ENCODE data around the gene SPTBN2.
A peak's percentile ranks its signal among the peaks of the same experiment; 100 is the strongest.

The SPTBN2 gene

DNA sequence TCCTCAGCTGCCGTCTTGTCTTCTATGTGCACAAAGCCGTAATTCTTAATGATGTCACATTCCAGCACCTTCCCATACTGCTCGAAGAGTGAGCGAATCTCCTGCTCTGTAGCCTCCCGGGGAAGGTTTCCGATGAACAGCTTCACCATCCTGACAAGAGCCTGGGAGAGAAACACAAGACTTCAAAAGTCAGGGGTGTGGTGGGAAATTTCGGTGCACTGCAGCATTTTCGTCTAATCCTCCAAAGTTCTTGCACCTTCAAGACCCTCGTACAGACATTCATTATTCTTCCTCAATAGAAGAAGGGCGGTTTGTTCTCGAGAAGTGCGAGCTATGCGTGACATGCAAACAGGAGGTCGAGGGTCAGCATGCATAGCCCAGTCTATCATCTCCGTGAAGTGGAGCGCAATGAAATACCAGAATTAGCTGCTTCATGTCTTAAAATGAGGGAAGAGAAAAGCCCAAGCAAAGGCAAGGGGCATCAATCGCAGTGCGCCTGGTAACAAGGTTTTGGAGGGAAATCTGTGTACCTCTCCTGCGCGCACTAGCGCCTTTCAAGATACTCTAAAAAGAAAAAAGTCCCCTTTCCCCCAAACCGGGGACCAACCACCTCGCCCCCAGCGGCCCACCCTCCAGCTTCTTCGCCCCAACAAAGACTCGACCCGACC lies 52.0 kb downstream of the SPTBN2 start:
- peak; percentile 10 for DNase-seq (ENCODE audit: low read depth)
- TF ChIP-seq, protein P1, sequence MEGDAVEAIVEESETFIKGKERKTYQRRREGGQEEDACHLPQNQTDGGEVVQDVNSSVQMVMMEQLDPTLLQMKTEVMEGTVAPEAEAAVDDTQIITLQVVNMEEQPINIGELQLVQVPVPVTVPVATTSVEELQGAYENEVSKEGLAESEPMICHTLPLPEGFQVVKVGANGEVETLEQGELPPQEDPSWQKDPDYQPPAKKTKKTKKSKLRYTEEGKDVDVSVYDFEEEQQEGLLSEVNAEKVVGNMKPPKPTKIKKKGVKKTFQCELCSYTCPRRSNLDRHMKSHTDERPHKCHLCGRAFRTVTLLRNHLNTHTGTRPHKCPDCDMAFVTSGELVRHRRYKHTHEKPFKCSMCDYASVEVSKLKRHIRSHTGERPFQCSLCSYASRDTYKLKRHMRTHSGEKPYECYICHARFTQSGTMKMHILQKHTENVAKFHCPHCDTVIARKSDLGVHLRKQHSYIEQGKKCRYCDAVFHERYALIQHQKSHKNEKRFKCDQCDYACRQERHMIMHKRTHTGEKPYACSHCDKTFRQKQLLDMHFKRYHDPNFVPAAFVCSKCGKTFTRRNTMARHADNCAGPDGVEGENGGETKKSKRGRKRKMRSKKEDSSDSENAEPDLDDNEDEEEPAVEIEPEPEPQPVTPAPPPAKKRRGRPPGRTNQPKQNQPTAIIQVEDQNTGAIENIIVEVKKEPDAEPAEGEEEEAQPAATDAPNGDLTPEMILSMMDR (IDR thresholded peaks at IDR 0.05; ENCODE audit: low read length, missing control alignments) = no peak
- peak overlapping the region; percentile 81 for H3K4me3 ChIP-seq (replicated peaks; ENCODE audit: low read depth, low read length)

DNA sequence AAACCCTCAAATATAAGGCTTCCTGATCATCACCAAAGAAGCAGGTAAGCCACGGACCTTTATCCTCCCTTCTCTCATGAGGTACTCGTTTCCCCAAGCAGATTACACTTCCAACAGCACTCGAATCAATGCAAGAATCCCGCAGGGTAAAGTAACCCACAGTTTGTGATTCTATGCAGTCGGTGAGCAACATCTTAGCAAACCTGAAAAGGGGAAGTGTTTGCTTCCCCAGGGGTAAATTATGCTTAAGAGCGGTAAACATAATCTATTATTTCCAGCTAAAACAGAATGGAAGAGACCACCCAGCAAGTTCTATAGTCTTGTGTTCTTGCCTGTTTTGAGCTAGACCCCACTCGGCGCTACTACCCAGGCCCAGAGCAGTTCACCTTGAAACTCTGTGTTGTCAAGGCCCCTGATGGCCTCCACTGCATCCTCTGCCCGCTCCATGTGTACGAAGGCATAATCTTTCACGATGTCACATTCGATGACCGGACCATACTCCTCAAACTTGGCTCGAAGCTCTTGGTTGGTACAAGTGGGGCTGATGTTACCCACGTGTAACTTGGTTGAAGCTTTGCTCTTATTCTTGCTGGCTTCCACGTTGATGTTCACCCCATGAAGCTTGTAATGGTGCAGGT lies 52.6 kb downstream of the SPTBN2 start:
- TF ChIP-seq, protein P1 (IDR thresholded peaks at IDR 0.05; ENCODE audit: low read length, missing control alignments) = no peak
- DNase-seq (ENCODE audit: low read depth) = no peak
- H3K4me3 ChIP-seq (replicated peaks; ENCODE audit: low read depth, low read length) = peak overlapping the region; percentile 81

DNA sequence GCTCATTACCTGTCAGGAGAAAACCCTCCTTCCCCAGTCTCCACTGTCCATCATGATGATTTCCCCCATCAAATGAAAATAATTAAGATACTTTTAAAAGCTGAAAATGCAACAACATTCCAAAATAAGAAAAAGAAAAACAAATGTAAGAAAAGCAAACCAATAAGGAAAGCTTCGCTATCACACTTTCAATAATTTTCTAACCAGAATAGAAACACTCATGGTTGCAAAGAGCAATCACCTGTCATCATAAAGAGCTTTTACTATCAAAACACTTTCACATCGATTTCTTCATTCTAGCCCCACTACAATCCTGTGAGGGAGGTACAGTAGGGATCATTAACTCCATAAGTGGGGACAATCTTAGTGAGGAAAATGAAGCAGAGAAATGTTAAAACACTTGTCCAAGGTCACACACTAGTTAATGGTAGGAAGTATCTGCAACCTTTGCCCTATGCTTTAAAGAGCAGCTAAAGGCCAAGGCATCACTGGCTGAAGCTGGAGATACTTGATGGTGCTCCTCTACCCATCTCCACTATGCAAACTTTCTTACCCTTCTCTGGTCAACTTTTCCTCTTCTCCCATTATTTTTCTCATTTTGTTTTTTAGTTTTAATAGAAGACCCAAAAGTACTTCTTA lies 53.9 kb downstream of the SPTBN2 start:
- TF ChIP-seq, protein P1 (IDR thresholded peaks at IDR 0.05; ENCODE audit: low read length, missing control alignments) = no peak
- DNase-seq (ENCODE audit: low read depth) = no peak
- H3K4me3 ChIP-seq (replicated peaks; ENCODE audit: low read depth, low read length) = no peak overlapping the region

DNA sequence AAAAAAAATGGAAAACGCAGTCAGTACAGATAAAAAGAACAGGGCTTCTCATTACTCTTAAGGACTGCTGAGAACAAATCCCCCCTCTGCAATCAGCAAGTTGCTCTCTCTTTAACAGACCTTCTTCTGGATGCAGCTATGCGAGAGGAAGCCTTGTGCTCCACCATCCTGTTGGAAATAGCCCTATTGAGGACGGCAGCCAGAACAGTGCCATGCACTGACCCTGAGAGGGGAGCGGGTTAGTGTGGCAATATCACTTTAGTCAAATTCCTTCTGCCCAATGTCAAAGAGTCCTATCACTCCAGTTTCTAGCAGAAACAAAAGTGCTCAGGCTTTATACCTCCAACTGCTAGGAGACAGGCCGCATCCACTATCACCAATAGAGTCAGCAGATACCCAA lies 58.2 kb downstream of the SPTBN2 start:
- no peak for DNase-seq (ENCODE audit: low read depth)
- TF ChIP-seq, protein P1 (IDR thresholded peaks at IDR 0.05; ENCODE audit: low read length, missing control alignments) = no peak
- no peak overlapping the region for H3K4me3 ChIP-seq (replicated peaks; ENCODE audit: low read depth, low read length)

DNA sequence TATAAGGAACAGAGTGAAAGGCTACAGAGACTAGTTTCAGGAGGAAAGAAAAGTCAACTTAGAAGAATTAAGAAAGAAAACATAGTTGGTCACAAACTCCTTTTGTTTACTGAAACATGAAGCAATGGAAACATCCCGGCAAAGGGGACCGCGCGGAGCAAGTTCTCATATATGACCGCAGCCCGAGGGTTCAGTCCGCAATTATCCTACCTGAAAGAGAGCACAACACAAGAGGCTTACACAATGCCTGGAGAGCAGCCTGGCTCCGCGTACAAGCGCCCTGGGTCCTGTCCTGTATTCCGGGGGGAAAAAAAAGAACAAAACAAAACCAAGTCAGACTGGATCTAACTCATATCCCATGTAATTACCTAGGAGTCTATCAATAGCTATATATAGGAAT lies 63.6 kb downstream of the SPTBN2 start:
- H3K4me3 ChIP-seq (replicated peaks; ENCODE audit: low read depth, low read length) = no peak overlapping the region
- TF ChIP-seq, protein P1 (IDR thresholded peaks at IDR 0.05; ENCODE audit: low read length, missing control alignments) = no peak
- DNase-seq (ENCODE audit: low read depth) = no peak

DNA sequence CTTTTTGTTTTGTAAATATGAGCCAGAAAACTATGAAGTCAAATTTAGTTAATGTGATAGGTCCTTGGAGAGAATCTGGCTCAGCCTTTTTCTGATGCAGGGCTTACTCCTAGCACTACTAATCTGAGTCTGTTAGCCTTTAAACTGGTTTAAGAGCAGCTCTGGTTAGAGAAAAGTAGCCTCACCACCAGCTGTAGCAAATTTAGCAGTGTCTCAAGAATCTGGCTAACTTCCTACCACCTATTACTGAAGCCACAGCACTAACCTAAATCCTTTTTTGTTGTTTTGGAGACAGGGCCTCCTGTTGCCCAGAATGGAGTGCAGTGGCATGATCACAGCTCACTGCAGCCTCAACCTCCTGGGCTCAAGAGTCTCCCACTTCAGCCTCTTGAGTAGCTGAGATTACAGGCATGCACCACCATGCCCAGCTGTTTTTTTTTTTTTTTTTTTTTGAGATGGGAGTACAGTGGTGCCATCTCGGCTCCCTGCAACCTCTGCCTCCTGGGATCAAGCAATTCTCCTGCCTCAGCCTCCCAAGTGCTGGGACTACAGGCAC lies 65.2 kb downstream of the SPTBN2 start:
- TF ChIP-seq, protein P1 (IDR thresholded peaks at IDR 0.05; ENCODE audit: low read length, missing control alignments) = no peak
- H3K4me3 ChIP-seq (replicated peaks; ENCODE audit: low read depth, low read length) = no peak overlapping the region
- no peak for DNase-seq (ENCODE audit: low read depth)

Data from fibroblast of pulmonary artery (primary cell).